ENCODE results near the gene MLKL. TPM values are rescaled to one million over a fixed set of nuclear protein-coding genes. Genes with fewer than 3 reads are reported as not detected.

MLKL gene
- polyA plus RNA-seq, 3 donors from 2014 or later, result 8.3 to 13.8 (median 12.5) TPM

Other genes with a start within 250 kb of the MLKL start
- gene GLG1, start 93.7 kb downstream of the MLKL start, polyA plus RNA-seq, result 100 to 1,000 TPM in 1 of 3 donors, 10 to 100 TPM in 2; 80.8 to 190 (median 86.3) TPM
- gene RFWD3, start 34.0 kb downstream of the MLKL start, polyA plus RNA-seq, result 10 to 100 TPM in 2 of 3 donors, 1 to 10 TPM in 1; 8.3 to 21.7 (median 14.5) TPM
- gene FA2H, start 74.0 kb upstream of the MLKL start, polyA plus RNA-seq, result not detected